ENCODE results near the gene MEG3.

Gene MEG3

GRCh38 chr14:100825713-100826331, at the start of gene MEG3:
Gene MEG3, plus strand, starts transcription at chr14:100826118.
- DNase-seq, result no peak

GRCh38 chr14:100776681-100777365, 49.1 kb upstream of the MEG3 start:
- no peak for DNase-seq

- no peak for DNase-seq
These were observed 48.5 kb upstream of the MEG3 start for GRCh38 chr14:100777366-100777817.

- DNase-seq, result no peak
These were observed 47.9 kb upstream of the MEG3 start for GRCh38 chr14:100777818-100778525.

GRCh38 chr14:100778526-100778882, 47.4 kb upstream of the MEG3 start:
- DNase-seq, result no peak

GRCh38 chr14:100778951-100779690, 46.8 kb upstream of the MEG3 start:
- DNase-seq, result no peak

- DNase-seq, result no peak
These were observed 46.2 kb upstream of the MEG3 start for GRCh38 chr14:100779691-100780080.

- no peak for DNase-seq
These were observed 45.7 kb upstream of the MEG3 start for GRCh38 chr14:100780246-100780645.

GRCh38 chr14:100780646-100781355, 45.1 kb upstream of the MEG3 start:
- no peak for DNase-seq

GRCh38 chr14:100781952-100782351, 44.0 kb upstream of the MEG3 start:
- DNase-seq, result no peak

GRCh38 chr14:100782516-100783320, 43.2 kb upstream of the MEG3 start:
- no peak for DNase-seq

GRCh38 chr14:100783630-100784370, 42.1 kb upstream of the MEG3 start:
- no peak for DNase-seq

GRCh38 chr14:100784523-100785337, 41.2 kb upstream of the MEG3 start:
- DNase-seq, result no peak

GRCh38 chr14:100785338-100785615, 40.6 kb upstream of the MEG3 start:
- no peak for DNase-seq

GRCh38 chr14:100785626-100786025, 40.3 kb upstream of the MEG3 start:
- no peak for DNase-seq

GRCh38 chr14:100786131-100786530, 39.8 kb upstream of the MEG3 start:
- DNase-seq, result no peak

- no peak for DNase-seq
These were observed 39.2 kb upstream of the MEG3 start for GRCh38 chr14:100786576-100787219.

- DNase-seq, result no peak
These were observed 38.3 kb upstream of the MEG3 start for GRCh38 chr14:100787659-100788058.

GRCh38 chr14:100788517-100788916, 37.4 kb upstream of the MEG3 start:
- DNase-seq, result no peak

GRCh38 chr14:100788942-100789341, 37.0 kb upstream of the MEG3 start:
- DNase-seq, result no peak

Data from stimulated activated CD4-positive, alpha-beta T cell treated with anti-CD3 and anti-CD28 coated beads, Interleukin-15, amount 100 ng/mL, for 24 hours (primary cell).